Measurements from ENCODE around the gene SAMD1. TPM values are rescaled to one million over a fixed set of nuclear protein-coding genes. Genes with fewer than 3 reads are reported as not detected.

The SAMD1 gene
- total RNA-seq, 1 donor from 2014 or later = 64.7 TPM

DNA sequence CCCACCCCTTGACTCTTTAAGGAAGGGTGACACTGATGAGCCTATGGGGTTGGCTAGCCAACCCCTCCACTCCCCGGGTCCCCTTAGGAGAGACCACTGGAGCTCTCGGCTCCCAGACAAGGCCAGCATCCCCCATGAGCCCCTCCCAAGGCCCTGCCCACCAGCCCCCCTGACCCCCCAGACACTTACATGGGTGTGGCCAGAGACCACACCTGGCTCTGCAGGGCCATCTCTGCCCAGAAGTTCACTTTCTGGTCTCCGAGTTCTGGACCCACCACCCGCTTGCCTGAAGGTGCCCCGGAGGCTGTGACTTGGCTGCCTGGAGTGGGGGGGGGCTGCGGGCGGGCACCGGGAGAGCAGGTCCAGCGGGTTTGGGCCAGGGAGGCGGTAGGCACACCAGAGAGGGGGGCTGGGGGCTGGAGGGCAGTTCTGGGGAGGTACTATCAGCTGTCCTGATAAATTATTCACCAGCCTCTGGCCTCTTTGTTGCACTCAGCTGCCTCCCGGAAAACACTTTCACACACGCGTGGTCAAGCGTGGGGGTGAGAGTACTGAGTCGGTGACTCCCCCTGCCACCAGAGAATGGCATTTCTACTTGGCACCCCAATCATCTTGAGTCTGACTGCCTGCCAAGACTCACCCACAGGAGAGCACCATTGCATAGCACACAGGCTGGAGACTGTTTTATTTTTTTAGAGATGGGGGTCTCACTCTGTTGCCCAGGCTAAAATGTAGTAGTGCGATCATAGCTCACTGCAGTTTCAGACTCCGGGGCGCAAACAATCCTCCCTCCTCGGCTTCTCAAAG is 28.6 kb downstream of the SAMD1 start, which contains the start of gene PALM3:
PALM3 (minus strand) TSS at position 326 of the 807 bp plus-strand sequence; CDS start at position 230, 96 bp downstream.
- H3K4me3 Mint-ChIP-seq (ENCODE audit: low read depth) = peak within 1 kb of the TSS; percentile 8
- TF ChIP-seq, protein P1, sequence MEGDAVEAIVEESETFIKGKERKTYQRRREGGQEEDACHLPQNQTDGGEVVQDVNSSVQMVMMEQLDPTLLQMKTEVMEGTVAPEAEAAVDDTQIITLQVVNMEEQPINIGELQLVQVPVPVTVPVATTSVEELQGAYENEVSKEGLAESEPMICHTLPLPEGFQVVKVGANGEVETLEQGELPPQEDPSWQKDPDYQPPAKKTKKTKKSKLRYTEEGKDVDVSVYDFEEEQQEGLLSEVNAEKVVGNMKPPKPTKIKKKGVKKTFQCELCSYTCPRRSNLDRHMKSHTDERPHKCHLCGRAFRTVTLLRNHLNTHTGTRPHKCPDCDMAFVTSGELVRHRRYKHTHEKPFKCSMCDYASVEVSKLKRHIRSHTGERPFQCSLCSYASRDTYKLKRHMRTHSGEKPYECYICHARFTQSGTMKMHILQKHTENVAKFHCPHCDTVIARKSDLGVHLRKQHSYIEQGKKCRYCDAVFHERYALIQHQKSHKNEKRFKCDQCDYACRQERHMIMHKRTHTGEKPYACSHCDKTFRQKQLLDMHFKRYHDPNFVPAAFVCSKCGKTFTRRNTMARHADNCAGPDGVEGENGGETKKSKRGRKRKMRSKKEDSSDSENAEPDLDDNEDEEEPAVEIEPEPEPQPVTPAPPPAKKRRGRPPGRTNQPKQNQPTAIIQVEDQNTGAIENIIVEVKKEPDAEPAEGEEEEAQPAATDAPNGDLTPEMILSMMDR (IDR thresholded peaks at IDR 0.05; ENCODE audit: unreplicated experiment) = no peak
- DNase-seq (ENCODE audit: low spot score, unreplicated experiment) = no peak
- H3K36me3 Mint-ChIP-seq (ENCODE audit: insufficient read depth) = no peaks in the 10 kb centered on the region
- peak within 1 kb of the TSS; percentile 92 for H3K27ac Mint-ChIP-seq
- H3K4me1 Mint-ChIP-seq (ENCODE audit: low read depth) = peaks cover 6% of the 10 kb centered on the region
- H3K9me3 Mint-ChIP-seq (ENCODE audit: low read depth) = no peaks in the 10 kb centered on the region
- H3K27me3 Mint-ChIP-seq = peaks cover 30% of the 10 kb centered on the region

DNA sequence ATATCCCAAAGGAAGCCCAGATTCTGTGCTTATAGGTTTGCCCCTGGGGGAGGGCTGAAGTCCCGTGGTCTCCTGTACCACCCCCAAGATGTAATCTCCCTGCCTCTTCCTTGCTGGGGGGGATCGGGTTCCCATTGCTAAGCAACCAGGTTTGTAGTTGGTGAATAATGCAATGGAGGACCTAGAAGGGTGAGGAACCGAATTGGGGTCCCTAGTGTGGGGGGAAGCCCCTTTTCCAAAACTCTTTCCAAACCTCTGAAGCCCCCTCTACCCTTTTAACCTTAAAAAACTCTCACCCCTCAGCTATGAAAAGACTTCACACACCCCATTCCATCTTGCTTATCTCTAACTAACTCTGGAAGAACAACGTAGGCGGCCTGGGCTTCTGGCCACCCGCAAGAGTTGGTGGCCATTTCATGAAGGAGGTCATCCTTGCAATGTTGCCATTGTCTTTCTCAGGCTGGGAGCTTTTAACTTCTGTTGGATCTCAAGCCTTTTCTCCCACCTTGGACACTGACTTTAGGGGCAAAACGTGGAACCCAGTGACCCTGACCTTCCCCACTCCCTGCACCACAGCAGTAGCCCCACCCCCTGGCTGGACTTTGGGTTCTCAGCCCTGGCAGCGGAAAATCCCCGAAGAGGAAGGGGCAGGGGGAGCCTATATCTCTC is 29.3 kb downstream of the SAMD1 start:
- H3K4me3 Mint-ChIP-seq (ENCODE audit: low read depth) = peak overlapping the region; percentile 8
- no peaks in the 10 kb centered on the region for H3K9me3 Mint-ChIP-seq (ENCODE audit: low read depth)
- TF ChIP-seq, protein P1 (IDR thresholded peaks at IDR 0.05; ENCODE audit: unreplicated experiment) = no peak
- H3K4me1 Mint-ChIP-seq (ENCODE audit: low read depth) = peaks cover 6% of the 10 kb centered on the region
- no peak overlapping the region for H3K27ac Mint-ChIP-seq
- H3K27me3 Mint-ChIP-seq = peaks cover 38% of the 10 kb centered on the region
- H3K36me3 Mint-ChIP-seq (ENCODE audit: insufficient read depth) = no peaks in the 10 kb centered on the region
- no peak for DNase-seq (ENCODE audit: low spot score, unreplicated experiment)

DNA sequence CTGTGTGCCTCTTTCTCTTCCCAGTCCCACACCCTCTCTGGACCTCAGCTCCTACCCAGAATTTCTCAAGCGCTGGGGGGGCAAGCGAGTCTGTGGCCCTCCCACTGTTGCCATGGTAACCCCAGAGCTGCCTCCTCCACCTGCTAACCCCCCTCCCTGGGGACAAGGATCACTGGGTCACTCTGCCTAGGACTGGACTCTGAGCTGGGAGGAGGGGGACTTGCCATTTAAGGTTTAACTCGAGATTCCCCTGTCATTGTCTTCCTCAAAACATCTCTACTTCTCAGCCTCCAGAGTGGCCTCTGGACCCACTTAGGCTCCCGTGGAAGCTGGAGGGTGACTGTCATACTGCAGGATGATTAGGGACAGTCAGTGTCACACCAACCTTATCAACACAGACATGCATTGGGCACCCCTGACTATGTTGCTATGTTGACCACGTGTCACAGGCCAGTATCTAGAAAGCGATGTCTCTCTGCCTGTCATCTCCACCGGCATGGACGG is 30.8 kb downstream of the SAMD1 start:
- Mint-ChIP-seq H3K36me3 (ENCODE audit: insufficient read depth) (no peaks in the 10 kb centered on the region), H3K4me1 (ENCODE audit: low read depth) (peaks cover 6% of the 10 kb centered on the region), H3K9me3 (ENCODE audit: low read depth) (no peaks in the 10 kb centered on the region), H3K27me3 (peaks cover 52% of the 10 kb centered on the region), H3K27ac (no peak overlapping the region), H3K4me3 (ENCODE audit: low read depth) (no peak overlapping the region)
- TF ChIP-seq, protein P1 (IDR thresholded peaks at IDR 0.05; ENCODE audit: unreplicated experiment) = no peak
- DNase-seq (ENCODE audit: low spot score, unreplicated experiment) = no peak

DNA sequence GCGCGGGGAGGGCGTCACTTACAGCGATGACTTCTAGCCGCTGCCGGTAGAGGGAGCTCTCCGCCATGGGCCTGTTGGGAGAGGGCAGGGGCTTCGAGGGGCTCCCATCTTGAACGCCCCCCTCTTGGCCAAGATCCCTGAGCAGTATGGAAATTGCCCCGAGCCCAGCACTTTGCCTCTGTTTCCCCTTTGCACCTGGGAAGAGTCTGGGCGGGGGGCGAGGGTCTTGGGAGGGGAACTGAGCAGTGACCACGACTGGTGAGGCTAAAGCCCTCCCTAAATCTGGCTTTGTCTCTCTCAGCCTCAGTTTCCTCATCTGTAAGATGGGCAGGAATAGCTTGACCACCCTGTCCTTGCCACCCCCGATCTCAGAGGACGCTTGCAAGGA is 31.5 kb downstream of the SAMD1 start:
- DNase-seq (ENCODE audit: low spot score, unreplicated experiment) = no peak
- Mint-ChIP-seq H3K27ac (no peak overlapping the region), H3K36me3 (ENCODE audit: insufficient read depth) (no peaks in the 10 kb centered on the region), H3K4me3 (ENCODE audit: low read depth) (no peak overlapping the region), H3K4me1 (ENCODE audit: low read depth) (peaks cover 6% of the 10 kb centered on the region), H3K27me3 (peaks cover 58% of the 10 kb centered on the region), H3K9me3 (ENCODE audit: low read depth) (no peaks in the 10 kb centered on the region)
- TF ChIP-seq, protein P1 (IDR thresholded peaks at IDR 0.05; ENCODE audit: unreplicated experiment) = peak; percentile 61
